AG04449 (cell line): Measurements from ENCODE around the gene POP5.
"Not testable (repeated sequence)": the region's sequence is repeated elsewhere in the genome, so short reads cannot be mapped to it uniquely, and the experiment has no call there.

Experiments used
- CTCF ChIA-PET: fragments of 350-600 bp; formaldehyde crosslinking; extraction: SDS; loops from one replicate; lab custom pipeline; 2021; ENCODE audit warnings: antibody characterized with exemption; lab: Yijun Ruan, JAX
- POLR2A ChIA-PET: fragments of 400-600, 350-600 bp; formaldehyde crosslinking; extraction: SDS; loops from one replicate; lab custom pipeline; 2020; ENCODE audit warnings: antibody characterized with exemption, inconsistent platforms; lab: Yijun Ruan, JAX
- DNase-seq: peaks from one replicate; pipeline ENCODE4 v3.0.0-alpha.2; 2010; ENCODE audit warnings: low read depth, low spot score
- H3K4me3 ChIP-seq: 2 replicates; pipeline ENCODE4 v1.5.1; 2011; ENCODE audit warnings: low read depth, mild to moderate bottlenecking, control low read depth, low read length
- CTCF ChIP-seq: IDR thresholded peaks from one replicate; pipeline ENCODE4 v1.5.1; 2011; ENCODE audit warnings: mild to moderate bottlenecking, moderate library complexity, low read length, control low read depth, inconsistent platforms; ENCODE audit not compliant: insufficient read depth; ENCODE audit errors: missing control alignments

Gene POP5

GRCh38 chr12:120537856-120538220 is 43.4 kb downstream of the POP5 start:
- no peak for DNase-seq
- TF ChIP-seq CTCF = no peak
- ChIA-PET CTCF (interaction anchor here (1.0 to 2.2 kb wide), 2 partner anchors 8 to 42 kb away, joined by 5 read pairs; partner anchors contain the start of gene DYNLL1), POLR2A (interaction anchor here (1.3 kb wide), 1 partner anchor 42 kb away, joined by 3 read pairs; the partner anchor contains the start of gene DYNLL1)
- peak overlapping the region; percentile 13; the same call in 1 of the 2 replicates for H3K4me3 ChIP-seq

- TF ChIP-seq CTCF = no peak
- POLR2A ChIA-PET = no interaction called here
- H3K4me3 ChIP-seq = peak overlapping the region; percentile 94
Measured at GRCh38 chr12:120536064-120536791, 45.0 kb downstream of the POP5 start.

GRCh38 chr12:120534703-120535655 is 46.2 kb downstream of the POP5 start:
- TF ChIP-seq CTCF = no peak
- peak overlapping the region; percentile 94 for H3K4me3 ChIP-seq
- no peak for DNase-seq
- POLR2A ChIA-PET = interaction anchor here (1.1 kb wide), 1 partner anchor 15 kb away, joined by 4 read pairs; no protein-coding TSS in a partner anchor
- CTCF ChIA-PET = interaction anchor here (1.1 to 1.7 kb wide), 2 partner anchors 19 to 105 kb away, joined by 3 read pairs; no protein-coding TSS in a partner anchor

More at GRCh38 chr12:120536064-120536791, 45.0 kb downstream of the POP5 start:
- CTCF ChIA-PET = interaction anchor here (1.3 to 1.7 kb wide), 3 partner anchors 39 to 106 kb away, joined by 3 to 7 read pairs (median 3); partner anchors contain the start of gene SRSF9
- DNase-seq = no peak

- POLR2A ChIA-PET = interaction anchor here (1.1 kb wide), 1 partner anchor 16 kb away, joined by 4 read pairs; no protein-coding TSS in a partner anchor
- peak within 1 kb of the TSS; percentile 94 for H3K4me3 ChIP-seq
- DNase-seq = no peak
- no peak for TF ChIP-seq CTCF
- CTCF ChIA-PET = no interaction called here
Measured at GRCh38 chr12:120534203-120534702, 46.9 kb downstream of the POP5 start, which contains the start of gene RNF10. Gene RNF10, plus strand, starts transcription at chr12:120534356. Its CDS starts 456 bp downstream, at chr12:120534812.

GRCh38 chr12:120532701-120533238 is 48.4 kb downstream of the POP5 start:
- TF ChIP-seq CTCF = no peak
- H3K4me3 ChIP-seq = no peak overlapping the region
- ChIA-PET CTCF (interaction anchor here (1.0 to 1.2 kb wide), 2 partner anchors 62 to 66 kb away, joined by 4 to 5 read pairs; no protein-coding TSS in a partner anchor), POLR2A (no interaction called here)
- no peak for DNase-seq

GRCh38 chr12:120530418-120530761 is 50.8 kb downstream of the POP5 start:
- CTCF ChIA-PET = interaction anchor here (0.9 kb wide), 1 partner anchor 228 kb away, joined by 3 read pairs; the partner anchor contains the start of gene SIRT4
- POLR2A ChIA-PET, H3K4me3 ChIP-seq, DNase-seq: not testable (repeated sequence)
